A549 (cell line): ENCODE measurements around the gene CRYBG3. TPM values are rescaled to one million over a fixed set of nuclear protein-coding genes. Genes with fewer than 3 reads are reported as not detected.

Source experiments
- ATAC-seq, 2 experiments: fragments of 200-7000 bp in 1 of 2; fragments of >200 bp in 1 of 2; cut with Nextera tagmentation in 1 of 2; cut with Tn5 transposase in 1 of 2; 3 replicates each; pipeline versions ENCODE4 v1.8.0 to v1.9.1; 2018 to 2020; ENCODE audit warnings: mild to moderate bottlenecking in 1 of 2, moderate library complexity in 1 of 2
- CTCF ChIA-PET: fragments of 300-600 bp; sonication (Branson Sonifier 250); formaldehyde crosslinking; extraction: SDS; loops from one replicate; lab custom pipeline; 2021; ENCODE audit warnings: antibody characterized with exemption, inconsistent platforms; lab: Yijun Ruan, JAX
- POLR2A ChIA-PET: fragments of 350-600 bp; formaldehyde crosslinking; extraction: SDS; loops from one replicate; lab custom pipeline; 2021; ENCODE audit warnings: antibody characterized with exemption, inconsistent platforms; lab: Yijun Ruan, JAX
- DNase-seq, 2 experiments: peaks; one replicate each; pipeline versions ENCODE4 v3.0.0 to v3.0.0-alpha.2; 2011 to 2016; ENCODE audit warnings: low read depth in 1 of 2, low spot score in 1 of 2
- FAIRE-seq: peaks from 2 replicates; lab custom pipeline; 2011; peaks lifted over from hg19 to GRCh38; lab: Jason Lieb, UNC
- H3K27ac ChIP-seq, 2 experiments: fragments of >200 bp; sonication (Bioruptor Twin); formaldehyde crosslinking; 3 replicates each; pipeline ENCODE4 v1.5.1; 2016 to 2017
- H3K4me1 ChIP-seq: fragments of >200 bp; sonication (Bioruptor Twin); formaldehyde crosslinking; 3 replicates; pipeline ENCODE4 v1.6.1; 2016
- H3K4me2 ChIP-seq: fragments of >200 bp; sonication (Bioruptor Twin); formaldehyde crosslinking; 3 replicates; pipeline ENCODE4 v1.6.1; 2016
- H3K4me3 ChIP-seq: fragments of >200 bp; sonication (Bioruptor Twin); formaldehyde crosslinking; 3 replicates; pipeline ENCODE4 v1.5.1; 2016
- H3K9me3 ChIP-seq: fragments of >200 bp; sonication (Bioruptor Twin); formaldehyde crosslinking; 3 replicates; pipeline ENCODE4 v1.6.1; 2016
- BHLHE40 ChIP-seq: IDR thresholded peaks from 2 replicates; pipeline ENCODE4 v1.6.1; 2012; ENCODE audit warnings: low read depth, low read length, inconsistent platforms
- CBX2 ChIP-seq: fragments of 200-600 bp; sonication (generic); IDR thresholded peaks from 2 replicates; pipeline ENCODE4 v1.6.1; 2016; ENCODE audit warnings: low read depth, mild to moderate bottlenecking, borderline replicate concordance
- CBX8 ChIP-seq: fragments of 200-600 bp; sonication (generic); IDR thresholded peaks from 2 replicates; pipeline ENCODE4 v1.6.1; 2016
- CHD2 ChIP-seq: fragments of 150-350 bp; IDR thresholded peaks from 2 replicates; pipeline ENCODE4 v1.6.1; 2014; ENCODE audit warnings: low read length; ENCODE audit not compliant: partially characterized antibody
- ESRRA ChIP-seq: fragments of 150-350 bp; IDR thresholded peaks from 2 replicates; pipeline ENCODE4 v1.6.1; 2014; ENCODE audit warnings: mild to moderate bottlenecking, low read length, borderline replicate concordance
- FOSL2 ChIP-seq, 2 experiments: fragments of 450-650 bp in 1 of 2; fragments of >200 bp in 1 of 2; sonication (Bioruptor Twin) in 1 of 2; formaldehyde crosslinking; IDR thresholded peaks; 2 replicates each; pipeline versions ENCODE4 v1.5.0 to v1.6.1; 2016 to 2020; ENCODE audit warnings: mild to moderate bottlenecking in 1 of 2, moderate library complexity in 1 of 2
- FOXS1 ChIP-seq: fragments of 250-450 bp; sonication (Bioruptor Pico); IDR thresholded peaks from 2 replicates; pipeline ENCODE4 v1.5.0; 2020; ENCODE audit warnings: mild to moderate bottlenecking, moderate library complexity
- HEYL ChIP-seq: fragments of 250-450 bp; sonication (Bioruptor Pico); IDR thresholded peaks from 2 replicates; pipeline ENCODE4 v1.8.0; 2021; ENCODE audit warnings: mild to moderate bottlenecking, moderate library complexity
- HOXB5 ChIP-seq: fragments of 250-450 bp; sonication (Bioruptor Pico); IDR thresholded peaks from 2 replicates; pipeline ENCODE4 v1.5.0; 2020; ENCODE audit warnings: mild to moderate bottlenecking, moderate library complexity
- JUNB ChIP-seq: fragments of >200 bp; sonication (Bioruptor Twin); formaldehyde crosslinking; IDR thresholded peaks from 2 replicates; pipeline ENCODE4 v1.6.1; 2016
- MAFK ChIP-seq: fragments of 450-650 bp; IDR thresholded peaks from 2 replicates; pipeline ENCODE4 v1.6.1; 2014; ENCODE audit not compliant: partially characterized antibody
- MAZ ChIP-seq: fragments of 150-350 bp; IDR thresholded peaks from 2 replicates; pipeline ENCODE4 v1.6.1; 2014; ENCODE audit warnings: antibody characterized with exemption, low read depth, low read length, borderline replicate concordance
- MYC ChIP-seq: IDR thresholded peaks from 2 replicates; pipeline ENCODE4 v1.6.1; 2012; ENCODE audit warnings: mild to moderate bottlenecking, inconsistent platforms, low read length, improper control_type of control experiment, borderline replicate concordance
- NFE2L2 ChIP-seq: fragments of 150-350 bp; conservative IDR thresholded peaks from 2 replicates; pipeline ENCODE4 v1.6.1; 2014; ENCODE audit warnings: low read length
- NPAS2 ChIP-seq: fragments of 250-450 bp; sonication (Bioruptor Pico); IDR thresholded peaks from 2 replicates; pipeline ENCODE4 v1.8.0; 2022; ENCODE audit warnings: mild to moderate bottlenecking, moderate library complexity, borderline replicate concordance
- NR3C1 ChIP-seq: fragments of >200 bp; sonication (Bioruptor Twin); formaldehyde crosslinking; IDR thresholded peaks from 3 replicates; pipeline ENCODE4 v1.6.1; 2017
- POLR2A ChIP-seq: IDR thresholded peaks from 2 replicates; pipeline ENCODE4 v1.6.1; 2012; ENCODE audit warnings: mild to moderate bottlenecking, low read length
- POLR2AphosphoS2 ChIP-seq: conservative IDR thresholded peaks from 2 replicates; pipeline ENCODE4 v1.6.1; 2012; ENCODE audit warnings: low read length, improper control_type of control experiment, inconsistent platforms
- RAD21 ChIP-seq, 2 experiments: fragments of >200 bp in 1 of 2; sonication (Bioruptor Twin) in 1 of 2; formaldehyde crosslinking in 1 of 2; IDR thresholded peaks in 1 of 2; conservative IDR thresholded peaks in 1 of 2; 2 replicates in 1 of 2; 3 replicates in 1 of 2; pipeline ENCODE4 v1.6.1; 2012 to 2018; ENCODE audit warnings: inconsistent platforms in 1 of 2
- RCOR1 ChIP-seq: fragments of 150-350 bp; IDR thresholded peaks from 2 replicates; pipeline ENCODE4 v1.6.1; 2014; ENCODE audit warnings: antibody characterized with exemption, low read length, low read depth
- SMC3 ChIP-seq: fragments of >200 bp; sonication (Bioruptor Twin); formaldehyde crosslinking; IDR thresholded peaks from 3 replicates; pipeline ENCODE4 v1.6.1; 2018; ENCODE audit warnings: inconsistent platforms
- TFCP2L1 ChIP-seq: fragments of 250-450 bp; sonication (Bioruptor Pico); IDR thresholded peaks from 2 replicates; pipeline ENCODE4 v1.5.0; 2021; ENCODE audit warnings: mild to moderate bottlenecking
- ZNF302 ChIP-seq: fragments of 250-450 bp; sonication (Bioruptor Pico); IDR thresholded peaks from 2 replicates; pipeline ENCODE4 v1.9.0; 2021; ENCODE audit warnings: inconsistent platforms, mild to moderate bottlenecking, moderate library complexity
- WGBS: methylation state at CpG from one replicate; pipeline ENCODE4 v1.1.6; 2017; ENCODE audit errors: missing lambda C conversion rate; 5-methylcytosine and 5-hydroxymethylcytosine counted together
- polyA plus RNA-seq, 4 experiments: library from polyadenylated mRNA; depleted of rRNA in 3 of 4; stranded (reverse); fragments of >200 nt; fragmentation: RNase III in 1 of 4; extraction: RNeasy Plus Mini Kit Qiagen cat#74134 plus additional on column Dnase treatment in 1 of 4; gene quantifications; 2 replicates in 3 of 4; 3 replicates in 1 of 4; pipeline ENCODE4 v1.2.3, GENCODE V29; 2011 to 2017
- TF ChIP-seq, protein P1 (sequence below): IDR thresholded peaks from 2 replicates; pipeline ENCODE4 v1.6.1; 2012
- TF ChIP-seq, protein P2 (sequence below): fragments of 250-450 bp; sonication (Bioruptor Pico); IDR thresholded peaks from 2 replicates; pipeline ENCODE4 v1.5.0; 2021; ENCODE audit warnings: mild to moderate bottlenecking, moderate library complexity, borderline replicate concordance
- TF ChIP-seq, protein P3 (sequence below): fragments of >200 bp; sonication (Bioruptor Twin); formaldehyde crosslinking; IDR thresholded peaks from 2 replicates; pipeline ENCODE4 v1.6.1; 2016

The CRYBG3 gene
- polyA plus RNA-seq, 2 of the 4 experiments (the other 2 are of a cell fraction), result 3.6 to 8.7 TPM

DNA sequence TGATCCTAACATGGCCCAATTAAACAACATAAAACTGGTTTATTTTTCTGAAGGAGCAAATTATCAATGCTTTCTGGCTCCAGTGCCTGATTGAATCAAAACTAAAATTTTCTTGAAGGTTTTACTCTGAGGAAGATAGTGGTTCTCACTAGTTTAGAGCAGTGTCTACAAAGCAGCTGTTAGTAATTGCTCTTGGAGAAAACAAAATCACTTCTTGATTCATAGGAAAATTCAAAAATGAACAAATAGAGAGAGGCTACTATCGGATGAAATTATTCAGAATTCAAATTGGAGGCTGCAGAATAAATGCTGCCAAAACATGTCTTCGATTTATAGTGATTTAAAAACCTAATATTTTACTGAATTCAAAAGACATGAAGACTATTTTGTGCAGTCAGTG is 165.5 kb downstream of the CRYBG3 start:
- 43% methylated on average over 2 of the region's 2 CpGs for WGBS
- no peak overlapping the region for H3K4me3 ChIP-seq
- ChIA-PET POLR2A (no interaction called here), CTCF (interaction anchor here (1.2 to 1.8 kb wide), 2 partner anchors 8 to 36 kb away, joined by 3 to 5 read pairs; no protein-coding TSS in a partner anchor)
- DNase-seq (no peak), FAIRE-seq (no peak), ATAC-seq (no peak)
- no peak overlapping the region for H3K27ac ChIP-seq
- no peak for TF ChIP-seq SMC3
- no peak for TF ChIP-seq POLR2AphosphoS2
- TF ChIP-seq, protein P1, sequence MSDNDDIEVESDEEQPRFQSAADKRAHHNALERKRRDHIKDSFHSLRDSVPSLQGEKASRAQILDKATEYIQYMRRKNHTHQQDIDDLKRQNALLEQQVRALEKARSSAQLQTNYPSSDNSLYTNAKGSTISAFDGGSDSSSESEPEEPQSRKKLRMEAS, result no peak
- no peak for TF ChIP-seq BHLHE40
- no peak for TF ChIP-seq MAFK
- no peak for TF ChIP-seq CHD2
- H3K4me1 ChIP-seq, result no peaks in the 10 kb centered on the region
- H3K4me2 ChIP-seq, result no peak overlapping the region
- H3K9me3 ChIP-seq, result no peaks in the 10 kb centered on the region

DNA sequence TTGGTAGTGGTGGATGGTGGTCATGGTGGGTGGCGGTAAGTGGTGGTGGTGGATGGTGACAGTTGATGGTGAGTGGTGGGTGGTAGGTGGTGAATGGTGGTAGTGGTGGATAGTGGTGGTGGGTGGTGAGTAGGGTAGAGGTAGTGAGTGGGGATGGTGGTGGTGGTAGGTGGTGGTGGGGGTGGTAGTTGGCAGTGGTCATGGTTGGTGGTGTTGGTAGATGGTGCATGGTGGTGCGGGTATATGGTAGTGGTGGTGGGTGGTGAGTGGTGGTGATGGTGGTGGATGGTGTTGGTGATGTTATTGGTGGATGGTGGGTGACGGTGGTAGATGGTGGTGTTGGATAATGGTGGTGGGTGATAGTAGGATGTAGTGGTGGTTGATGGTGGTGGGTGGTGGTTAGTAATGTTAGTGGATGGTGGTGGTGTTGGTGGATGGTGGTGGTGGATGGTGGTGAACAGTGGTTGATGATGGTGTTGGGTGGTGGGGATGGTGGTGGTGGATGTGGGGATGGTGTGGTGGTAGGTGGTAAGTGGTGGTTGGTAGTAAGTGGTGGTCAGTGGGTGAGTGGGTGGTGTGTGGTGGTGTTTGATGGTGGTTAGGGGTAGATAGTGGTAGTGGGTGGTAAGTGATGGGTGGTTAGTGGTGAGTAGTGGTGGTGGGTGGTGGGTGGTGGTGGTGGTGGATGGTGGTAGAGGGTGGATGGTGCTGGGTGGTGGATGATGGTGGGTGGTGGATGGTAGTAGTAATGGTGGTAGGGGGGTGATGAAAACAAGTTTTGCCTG is 167.2 kb downstream of the CRYBG3 start:
- no peak for DNase-seq
- ChIA-PET POLR2A (no interaction called here), CTCF (interaction anchor here (0.7 kb wide), 1 partner anchor 48 kb away, joined by 3 read pairs; no protein-coding TSS in a partner anchor)
- H3K27ac ChIP-seq, result no peak overlapping the region
- H3K4me1 ChIP-seq, result peaks cover 6% of the 10 kb centered on the region; the same call in 2 of the 3 replicates
- no peak for TF ChIP-seq JUNB
- TF ChIP-seq, protein P1, result no peak
- TF ChIP-seq CBX2, result no peak
- no peak for TF ChIP-seq HOXB5 (CRISPR knock-in tag)
- TF ChIP-seq, protein P2, sequence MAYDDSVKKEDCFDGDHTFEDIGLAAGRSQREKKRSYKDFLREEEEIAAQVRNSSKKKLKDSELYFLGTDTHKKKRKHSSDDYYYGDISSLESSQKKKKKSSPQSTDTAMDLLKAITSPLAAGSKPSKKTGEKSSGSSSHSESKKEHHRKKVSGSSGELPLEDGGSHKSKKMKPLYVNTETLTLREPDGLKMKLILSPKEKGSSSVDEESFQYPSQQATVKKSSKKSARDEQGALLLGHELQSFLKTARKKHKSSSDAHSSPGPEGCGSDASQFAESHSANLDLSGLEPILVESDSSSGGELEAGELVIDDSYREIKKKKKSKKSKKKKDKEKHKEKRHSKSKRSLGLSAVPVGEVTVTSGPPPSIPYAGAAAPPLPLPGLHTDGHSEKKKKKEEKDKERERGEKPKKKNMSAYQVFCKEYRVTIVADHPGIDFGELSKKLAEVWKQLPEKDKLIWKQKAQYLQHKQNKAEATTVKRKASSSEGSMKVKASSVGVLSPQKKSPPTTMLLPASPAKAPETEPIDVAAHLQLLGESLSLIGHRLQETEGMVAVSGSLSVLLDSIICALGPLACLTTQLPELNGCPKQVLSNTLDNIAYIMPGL (CRISPR knock-in tag), result no peak
- no peak for TF ChIP-seq FOXS1
- no peak for TF ChIP-seq CBX8
- TF ChIP-seq ZNF302 (CRISPR knock-in tag), result no peak
- TF ChIP-seq MAZ, result no peak
- TF ChIP-seq MYC, result no peak
- no peak for FAIRE-seq
- no peak overlapping the region for H3K4me2 ChIP-seq
- no peak overlapping the region for H3K4me3 ChIP-seq
- no peaks in the 10 kb centered on the region for H3K9me3 ChIP-seq
- ATAC-seq, result no peak
- WGBS, result 88% methylated on average over 3 of the region's 3 CpGs

DNA sequence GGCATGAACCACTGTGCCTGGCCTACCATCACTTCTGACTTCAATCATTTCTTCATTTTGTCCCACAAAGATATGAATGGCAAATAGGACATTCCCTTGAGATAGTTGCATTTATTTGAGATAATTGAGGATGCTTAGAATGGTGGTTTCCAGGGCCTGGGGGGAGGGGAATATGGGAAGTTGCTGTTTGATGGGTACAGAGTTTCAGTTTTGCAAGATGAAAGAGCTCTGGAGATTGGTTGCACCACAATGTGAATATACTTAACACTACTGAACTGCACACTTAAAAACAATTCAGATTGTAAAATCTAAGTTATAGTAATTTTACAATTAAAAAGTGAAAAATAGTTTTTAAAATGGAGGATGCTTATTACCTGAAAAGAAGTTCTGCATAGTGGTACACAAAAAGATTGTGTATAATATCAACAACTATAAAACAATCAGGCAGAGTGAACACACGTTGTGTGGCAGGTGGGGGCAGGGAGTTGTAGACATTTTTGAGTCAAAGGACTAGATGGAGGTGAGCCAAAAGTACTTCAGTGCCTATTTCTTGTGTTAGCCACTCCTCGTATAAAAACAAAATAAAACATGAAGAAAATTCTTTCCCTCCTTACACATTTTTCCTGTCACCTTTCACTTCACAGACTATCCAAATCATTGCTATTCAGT is 168.9 kb downstream of the CRYBG3 start:
- FAIRE-seq, result no peak
- H3K4me3 ChIP-seq, result no peak overlapping the region
- H3K4me1 ChIP-seq, result peaks cover 18% of the 10 kb centered on the region
- 32% methylated on average over 2 of the region's 2 CpGs for WGBS
- H3K4me2 ChIP-seq, result no peak overlapping the region
- H3K27ac ChIP-seq, result no peak overlapping the region
- ChIA-PET CTCF (interaction anchor here (1.1 to 1.6 kb wide), 2 partner anchors 16 to 33 kb away, joined by 3 to 5 read pairs; no protein-coding TSS in a partner anchor), POLR2A (no interaction called here)
- no peaks in the 10 kb centered on the region for H3K9me3 ChIP-seq
- no peak for DNase-seq
- ATAC-seq, result no peak
- TF ChIP-seq RAD21 (conservative IDR thresholded peaks at IDR 0.05 in 1 of 2, IDR thresholded peaks at IDR 0.05 in 1 of 2) (no peak), NPAS2 (CRISPR knock-in tag) (no peak), ESRRA (no peak), MAZ (no peak), POLR2AphosphoS2 (no peak), NR3C1 (no peak), NFE2L2 (no peak), RCOR1 (no peak), FOSL2 (IDR thresholded peaks at IDR 0.05) (no peak), FOSL2 (CRISPR knock-in tag; IDR thresholded peaks at IDR 0.05) (no peak), TFCP2L1 (CRISPR knock-in tag) (no peak), HEYL (no peak), POLR2A (no peak)
- TF ChIP-seq, protein P3, sequence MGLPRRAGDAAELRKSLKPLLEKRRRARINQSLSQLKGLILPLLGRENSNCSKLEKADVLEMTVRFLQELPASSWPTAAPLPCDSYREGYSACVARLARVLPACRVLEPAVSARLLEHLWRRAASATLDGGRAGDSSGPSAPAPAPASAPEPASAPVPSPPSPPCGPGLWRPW, result no peak
- TF ChIP-seq, all 56 proteins: peak for 0
